ENCODE data around the gene ATP8B1.
"Not testable (repeated sequence)": the region's sequence is repeated elsewhere in the genome, so short reads cannot be mapped to it uniquely, and the experiment has no call there.

ATP8B1 gene

DNA sequence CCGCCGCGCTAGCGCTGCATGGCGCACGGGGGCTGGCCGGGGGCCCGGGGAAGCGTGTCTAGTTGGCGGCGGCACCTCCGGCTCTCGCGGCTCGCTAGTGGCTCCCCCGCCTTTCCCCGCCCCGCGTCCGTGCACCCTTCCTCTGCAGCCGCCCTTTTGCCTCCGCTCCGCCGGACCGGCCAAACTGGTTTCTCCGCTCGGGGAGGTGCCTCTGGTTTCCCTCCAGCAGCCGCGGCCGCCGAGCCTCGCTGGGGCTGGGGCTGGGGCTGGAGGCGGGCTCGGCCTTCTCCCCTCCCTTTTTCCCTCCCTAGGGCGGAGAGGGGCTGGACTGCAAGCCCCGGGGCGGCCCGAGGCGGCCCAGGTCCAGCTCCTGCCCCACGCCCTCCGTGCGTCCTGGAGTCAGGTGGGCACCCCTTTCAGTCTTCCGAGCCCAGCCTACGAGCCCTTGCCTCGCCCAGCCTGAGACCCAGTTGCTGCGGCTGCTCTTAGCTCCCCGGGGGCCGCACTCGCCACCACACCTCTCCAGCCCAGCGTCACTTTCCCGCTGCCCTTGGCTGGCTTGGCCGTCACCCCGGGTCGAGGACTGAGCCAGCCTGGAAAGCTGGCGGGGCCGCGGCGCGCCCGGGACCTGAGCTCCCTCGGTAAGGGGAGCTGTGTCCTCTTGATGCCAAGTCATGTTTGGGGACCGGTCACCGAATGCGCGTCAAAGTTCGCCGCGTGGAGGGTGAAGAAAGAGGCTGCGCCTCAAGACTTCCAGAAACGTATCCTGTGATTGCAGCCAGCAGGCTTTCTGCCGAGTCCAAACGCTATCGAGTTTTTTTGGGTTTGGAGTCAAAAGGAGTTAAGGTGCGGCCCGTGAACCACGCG is at the start of gene ATP8B1:
Gene ATP8B1 (minus strand): TSS at position 213 of the 867 bp plus-strand sequence. CDS start 71,508 bp downstream, outside the sequence.
- no peak for DNase-seq

- no peak for DNase-seq
Observed at GRCh38 chr18:57850063-57850462, 46.9 kb upstream of the ATP8B1 start.

DNA sequence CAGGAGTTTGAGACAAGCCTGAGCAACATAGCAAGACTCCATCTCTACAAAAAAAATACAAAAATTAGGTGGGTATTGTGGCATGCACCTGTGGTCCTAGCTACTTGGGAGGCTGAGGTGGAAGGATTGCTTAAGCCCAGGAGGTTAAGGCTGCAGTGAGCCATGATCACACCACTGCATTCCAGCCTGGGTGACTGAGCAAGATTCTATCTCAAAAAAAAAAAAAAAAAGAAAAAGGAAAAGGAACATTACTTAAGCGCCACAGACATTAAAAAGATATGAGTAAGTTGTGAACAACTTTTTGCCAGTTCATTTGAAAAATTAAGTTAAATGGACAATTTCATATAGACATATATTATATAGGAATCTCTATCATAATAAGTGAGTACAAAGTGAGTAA is 45.3 kb upstream of the ATP8B1 start:
- DNase-seq: not testable (repeated sequence)

DNA sequence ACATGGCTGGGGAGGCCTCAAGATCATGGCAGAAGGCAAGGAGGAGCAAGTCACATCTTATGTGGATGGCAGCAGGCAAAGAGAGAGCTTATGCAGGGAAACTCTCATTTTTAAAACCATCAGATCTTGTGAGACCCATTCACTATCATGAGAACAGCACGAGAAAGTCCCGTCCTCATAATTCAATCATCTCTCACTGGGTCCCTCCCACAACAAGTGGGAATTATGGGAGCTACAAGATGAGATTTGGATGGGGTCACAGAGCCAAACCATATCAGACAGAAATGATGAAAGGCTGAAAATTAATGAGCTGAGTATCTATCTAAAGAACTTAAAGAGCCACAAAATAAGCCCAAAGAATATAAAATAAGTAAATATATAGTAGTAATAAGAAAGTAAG is 44.3 kb upstream of the ATP8B1 start:
- not testable (repeated sequence) for DNase-seq

- DNase-seq: no peak
Observed at GRCh38 chr18:57846258-57846657, 43.1 kb upstream of the ATP8B1 start.

GRCh38 chr18:57845605-57846074 is 42.5 kb upstream of the ATP8B1 start:
- no peak for DNase-seq

- DNase-seq: no peak
Observed at GRCh38 chr18:57844319-57844718, 41.2 kb upstream of the ATP8B1 start.

GRCh38 chr18:57843386-57843785 is 40.3 kb upstream of the ATP8B1 start:
- no peak for DNase-seq

GRCh38 chr18:57841568-57841967 is 38.5 kb upstream of the ATP8B1 start:
- DNase-seq: no peak

- no peak for DNase-seq
Observed at GRCh38 chr18:57839942-57840381, 36.8 kb upstream of the ATP8B1 start.

- DNase-seq: no peak
Observed at GRCh38 chr18:57837917-57838548, 34.9 kb upstream of the ATP8B1 start.

GRCh38 chr18:57836557-57836956 is 33.4 kb upstream of the ATP8B1 start:
- DNase-seq: no peak

DNA sequence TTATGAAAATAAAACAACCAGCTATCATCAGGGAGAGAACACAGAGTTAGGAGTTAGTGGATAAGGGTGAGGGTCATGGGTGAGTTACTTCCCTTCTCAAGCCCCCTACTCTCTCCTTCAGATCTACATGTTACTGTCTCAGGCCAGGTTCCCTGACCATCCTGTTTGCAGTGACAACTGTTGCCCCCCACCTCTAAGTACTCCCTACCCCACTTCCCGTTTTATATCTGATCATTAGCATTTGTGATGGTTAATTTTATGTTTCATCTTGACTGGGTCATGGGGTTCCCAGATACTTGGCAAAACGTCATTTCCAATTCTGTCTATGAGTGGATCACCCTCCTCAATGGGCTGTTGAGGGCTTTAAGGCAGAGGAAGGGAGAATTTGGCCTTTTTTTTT is 32.8 kb upstream of the ATP8B1 start:
- DNase-seq: no peak

GRCh38 chr18:57834616-57835015 is 31.5 kb upstream of the ATP8B1 start:
- no peak for DNase-seq

DNA sequence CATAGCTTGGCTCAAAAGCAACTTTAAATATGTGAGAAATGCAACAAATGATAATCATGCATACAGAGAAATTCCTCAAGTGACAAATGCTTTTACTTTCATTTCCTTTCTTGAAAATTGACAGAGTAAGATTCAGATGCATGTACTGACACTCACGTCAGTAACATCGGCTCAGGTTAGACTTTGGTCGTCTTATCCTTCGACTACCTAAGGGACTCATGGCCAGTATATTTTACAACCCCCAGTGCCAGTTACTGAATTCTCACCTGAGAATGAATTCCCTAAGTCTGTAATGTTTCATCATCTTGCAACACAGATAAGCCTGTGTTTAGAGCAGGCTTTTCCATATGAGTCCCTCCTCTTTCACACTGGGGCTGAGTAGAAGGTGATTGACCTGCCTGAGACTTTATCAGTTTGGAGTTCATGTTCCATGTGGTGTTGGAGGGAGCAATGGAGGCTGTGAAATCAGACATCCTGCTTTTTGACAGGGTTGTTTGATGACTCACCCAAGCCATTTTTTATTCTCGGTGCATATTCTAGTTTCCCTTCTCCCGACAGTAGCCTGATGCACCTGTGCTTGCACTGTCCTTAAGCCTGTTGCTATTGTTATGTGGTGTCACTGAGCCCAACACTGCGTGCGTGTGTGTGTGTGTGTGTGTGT is 30.5 kb upstream of the ATP8B1 start:
- DNase-seq: no peak

DNA sequence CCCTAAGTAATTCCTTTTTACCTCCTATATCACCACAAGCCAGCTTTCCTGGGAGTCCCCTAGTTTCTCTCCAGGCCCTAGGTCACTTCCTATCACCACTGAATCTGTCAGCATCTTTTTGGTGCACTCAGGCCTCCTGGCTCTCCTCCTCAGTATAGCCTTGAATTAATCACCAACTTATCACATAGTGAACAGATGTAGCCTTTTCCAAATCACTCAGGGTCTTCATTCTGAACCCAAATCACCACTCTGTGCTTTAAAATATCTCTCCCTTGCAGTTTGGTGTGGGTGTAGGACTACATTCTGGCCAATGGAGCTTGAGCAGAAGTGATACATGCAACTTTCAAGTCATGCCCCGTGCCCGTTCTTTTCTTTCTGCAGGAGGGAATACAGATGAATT is 29.6 kb upstream of the ATP8B1 start:
- DNase-seq: no peak

DNA sequence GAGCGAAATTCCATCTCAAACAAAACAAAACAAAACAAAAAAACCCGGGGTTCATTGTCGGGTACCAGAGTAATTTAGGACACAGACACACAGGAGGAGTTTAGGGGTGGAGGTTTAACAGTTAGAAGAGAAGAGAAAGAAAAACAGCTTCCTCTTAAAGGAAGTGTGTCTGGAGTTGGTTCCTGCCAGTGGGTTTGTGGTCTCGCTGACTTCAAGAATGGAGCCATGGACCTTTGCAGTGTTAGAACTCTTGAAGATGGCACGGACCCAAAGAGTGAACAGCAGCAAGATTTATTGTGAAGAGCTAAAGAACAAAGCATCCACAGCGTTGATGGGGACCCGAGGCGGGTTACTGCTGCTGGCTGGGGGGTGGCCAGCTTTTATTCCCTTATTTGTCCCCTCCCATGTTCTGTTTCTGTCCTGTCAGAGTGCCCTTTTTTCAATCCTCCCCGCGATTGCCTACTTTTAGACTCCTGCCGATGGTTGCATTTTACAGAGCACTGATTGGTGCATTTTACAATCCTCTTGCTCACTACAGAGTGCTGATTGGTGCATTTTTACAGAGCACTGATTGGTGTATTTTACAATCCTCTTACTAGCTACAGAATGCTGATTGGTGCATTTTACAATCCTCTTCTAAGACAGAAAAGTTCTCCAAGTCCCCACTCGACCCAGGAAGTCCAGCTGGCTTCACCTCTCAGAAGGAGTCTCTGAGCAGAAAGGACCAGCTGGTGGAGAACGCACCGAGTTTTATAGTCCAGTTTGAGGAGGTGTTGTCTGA is 28.7 kb upstream of the ATP8B1 start:
- no peak for DNase-seq

GRCh38 chr18:57827646-57828045 is 24.5 kb upstream of the ATP8B1 start:
- no peak for DNase-seq

GRCh38 chr18:57826252-57826651 is 23.1 kb upstream of the ATP8B1 start:
- DNase-seq: no peak

- not testable (repeated sequence) for DNase-seq
Observed at GRCh38 chr18:57820583-57820982, 17.5 kb upstream of the ATP8B1 start.

DNA sequence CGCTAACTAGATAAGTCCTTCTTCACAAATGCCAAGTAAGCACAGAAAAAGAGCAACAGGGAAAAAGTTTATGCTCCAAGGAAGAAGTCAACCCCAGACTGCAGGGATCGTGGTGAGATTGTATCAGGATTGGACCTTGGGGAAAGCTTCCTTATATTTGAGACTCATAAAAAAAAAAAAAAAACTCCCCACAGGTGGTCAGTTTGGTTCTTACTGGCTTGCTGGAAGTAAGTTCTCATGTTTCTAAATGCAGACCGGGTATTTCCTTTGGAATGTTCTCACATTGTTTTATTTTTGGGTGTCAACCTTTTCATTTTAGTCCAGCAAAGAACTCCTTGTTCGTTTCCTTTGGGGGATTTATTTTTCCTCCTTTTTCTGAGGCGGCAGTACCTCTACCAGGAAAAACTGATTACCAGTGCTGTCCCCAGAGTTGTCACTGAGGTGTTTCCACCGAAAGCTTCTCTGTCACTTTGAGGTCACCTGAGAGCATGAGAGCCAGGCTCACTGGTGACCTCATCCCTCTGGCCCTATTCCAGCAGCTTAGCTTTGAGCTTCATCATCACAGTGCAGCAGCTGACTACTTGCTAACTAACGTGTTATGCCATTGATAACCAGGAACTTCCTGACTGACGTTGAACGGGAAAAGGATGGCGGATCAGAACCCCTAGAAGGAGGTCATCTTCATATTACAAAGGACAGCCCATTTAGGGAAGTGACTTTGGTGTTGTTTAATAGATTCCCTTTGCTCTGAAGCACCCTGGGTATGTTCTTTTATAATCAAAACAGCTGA is 16.8 kb upstream of the ATP8B1 start:
- no peak for DNase-seq

- no peak for DNase-seq
Observed at GRCh38 chr18:57819119-57819518, 16.0 kb upstream of the ATP8B1 start.

Data from C1 segment of cervical spinal cord (tissue), 14 donors.